Parathyroid adenoma (tissue), 2 donors: Measurements from ENCODE around the gene BAZ2B.

Experiments
- H2AFZ ChIP-seq: fragments of 300-600 bp; sonication (generic); one replicate; pipeline ENCODE4 v1.7.0; 2017; ENCODE audit warnings: antibody characterized with exemption, mild to moderate bottlenecking
- H3K27ac ChIP-seq: fragments of 300-600 bp; sonication (generic); one replicate; pipeline ENCODE4 v1.7.0; 2017
- H3K27me3 ChIP-seq: fragments of 300-600 bp; sonication (generic); one replicate; pipeline ENCODE4 v1.7.0; 2017; ENCODE audit warnings: low read length; ENCODE audit not compliant: control insufficient read depth, insufficient read depth
- H3K36me3 ChIP-seq: fragments of 300-600 bp; sonication (generic); one replicate; pipeline ENCODE4 v1.7.0; 2017; ENCODE audit warnings: low read length; ENCODE audit not compliant: control insufficient read depth, insufficient read depth
- H3K4me1 ChIP-seq: fragments of 300-600 bp; sonication (generic); one replicate; pipeline ENCODE4 v1.7.0; 2017; ENCODE audit warnings: control low read depth
- H3K4me2 ChIP-seq: fragments of 300-600 bp; sonication (generic); one replicate; pipeline ENCODE4 v1.7.0; 2017; ENCODE audit warnings: low read length
- H3K4me3 ChIP-seq: fragments of 300-600 bp; sonication (generic); one replicate; pipeline ENCODE4 v1.7.0; 2017; ENCODE audit warnings: low read depth, low read length
- H3K79me2 ChIP-seq: fragments of 300-600 bp; sonication (generic); one replicate; pipeline ENCODE4 v1.7.0; 2017; ENCODE audit warnings: control low read depth
- H3K9ac ChIP-seq: fragments of 300-600 bp; sonication (generic); one replicate; pipeline ENCODE4 v1.7.0; 2017; ENCODE audit warnings: mild to moderate bottlenecking
- H3K9me3 ChIP-seq: fragments of 300-600 bp; sonication (generic); one replicate; pipeline ENCODE4 v1.7.0; 2017; ENCODE audit warnings: low read length; ENCODE audit not compliant: control insufficient read depth
- CTCF ChIP-seq: fragments of 300-600 bp; sonication (generic); IDR thresholded peaks from one replicate; pipeline ENCODE4 v1.7.0; 2017; ENCODE audit warnings: antibody characterized with exemption, mild to moderate bottlenecking
- donor health status: primary hyperparathyroidism.

The BAZ2B gene

GRCh38 chr2:159561242-159561641 is 55.1 kb downstream of the BAZ2B start:
- Histone ChIP-seq H3K79me2 (peaks cover 31% of the 10 kb centered on the region), H3K4me2 (no peak overlapping the region), H3K36me3 (no peaks in the 10 kb centered on the region), H3K9ac (no peak overlapping the region), H3K4me3 (no peak overlapping the region), H3K9me3 (no peaks in the 10 kb centered on the region), H2AFZ (no peak overlapping the region), H3K4me1 (no peaks in the 10 kb centered on the region), H3K27ac (no peak overlapping the region), H3K27me3 (no peaks in the 10 kb centered on the region)
- TF ChIP-seq CTCF: no peak

- no peaks in the 10 kb centered on the region for H3K9me3 ChIP-seq
- H3K4me3 ChIP-seq: no peak overlapping the region
- no peaks in the 10 kb centered on the region for H3K36me3 ChIP-seq
- H2AFZ ChIP-seq: no peak overlapping the region
- H3K27ac ChIP-seq: no peak overlapping the region
- peaks cover 23% of the 10 kb centered on the region for H3K79me2 ChIP-seq
- H3K9ac ChIP-seq: no peak overlapping the region
- no peaks in the 10 kb centered on the region for H3K27me3 ChIP-seq
- TF ChIP-seq CTCF: no peak
- H3K4me2 ChIP-seq: no peak overlapping the region
- H3K4me1 ChIP-seq: no peaks in the 10 kb centered on the region
These were observed 57.3 kb downstream of the BAZ2B start for GRCh38 chr2:159559034-159559433.

- Histone ChIP-seq H3K4me3 (no peak overlapping the region), H3K9ac (no peak overlapping the region), H3K4me2 (no peak overlapping the region), H2AFZ (no peak overlapping the region), H3K9me3 (no peaks in the 10 kb centered on the region), H3K27ac (no peak overlapping the region), H3K27me3 (no peaks in the 10 kb centered on the region), H3K79me2 (peaks cover 23% of the 10 kb centered on the region), H3K4me1 (no peaks in the 10 kb centered on the region), H3K36me3 (no peaks in the 10 kb centered on the region)
- no peak for TF ChIP-seq CTCF
These were observed 57.9 kb downstream of the BAZ2B start for GRCh38 chr2:159558479-159558878.

- no peak overlapping the region for H3K27ac ChIP-seq
- peak; percentile 65 for TF ChIP-seq CTCF
These were observed 58.8 kb downstream of the BAZ2B start for GRCh38 chr2:159557437-159558034.

More at GRCh38 chr2:159557437-159558034, 58.8 kb downstream of the BAZ2B start:
- Histone ChIP-seq H3K27me3 (no peaks in the 10 kb centered on the region), H3K9ac (no peak overlapping the region), H3K4me3 (no peak overlapping the region), H3K79me2 (peaks cover 26% of the 10 kb centered on the region), H3K9me3 (no peaks in the 10 kb centered on the region), H2AFZ (no peak overlapping the region), H3K4me1 (no peaks in the 10 kb centered on the region), H3K4me2 (no peak overlapping the region), H3K36me3 (no peaks in the 10 kb centered on the region)
